WTC11 (cell line): ENCODE measurements around the gene LSM4. TPM values are rescaled to one million over a fixed set of nuclear protein-coding genes. Genes with fewer than 3 reads are reported as not detected.

Source experiments
- ATAC-seq: fragments of 200-7000 bp; cut with Tn5 transposase; 2 replicates; pipeline ENCODE4 v1.10.0; 2021; ENCODE audit warnings: mild to moderate bottlenecking, moderate library complexity
- CTCF ChIA-PET: fragments of 300-600 bp; sonication (Branson Sonifier 250); formaldehyde crosslinking; loops from one replicate; lab custom pipeline; 2021; ENCODE audit warnings: antibody characterized with exemption; lab: Charles Lee
- POLR2A ChIA-PET: fragments of 350-600 bp; sonication (Branson Sonifier 250); formaldehyde crosslinking; loops from one replicate; lab custom pipeline; 2021; ENCODE audit warnings: antibody characterized with exemption; lab: Charles Lee
- DNase-seq: peaks from one replicate; pipeline ENCODE4 v3.0.0; 2021; ENCODE audit warnings: low spot score
- H3K27ac Mint-ChIP-seq: 2 replicates; pipeline ENCODE4 v1.8.0; 2021; ENCODE audit warnings: mixed read lengths
- H3K27me3 Mint-ChIP-seq: 2 replicates; pipeline ENCODE4 v1.8.0; 2021; ENCODE audit warnings: low read depth, mild to moderate bottlenecking, moderate library complexity, mixed read lengths
- H3K36me3 Mint-ChIP-seq: 2 replicates; pipeline ENCODE4 v1.8.0; 2021; ENCODE audit warnings: mixed read lengths
- H3K4me1 Mint-ChIP-seq: 2 replicates; pipeline ENCODE4 v1.8.0; 2022; ENCODE audit warnings: mixed read lengths
- H3K4me3 Mint-ChIP-seq: 2 replicates; pipeline ENCODE4 v1.8.0; 2021; ENCODE audit warnings: mild to moderate bottlenecking, moderate library complexity, mixed read lengths
- H3K9me3 Mint-ChIP-seq: 2 replicates; pipeline ENCODE4 v1.8.0; 2021; ENCODE audit warnings: mixed read lengths
- CREM ChIP-seq: sonication (generic); formaldehyde crosslinking; IDR thresholded peaks from 2 replicates; pipeline ENCODE4 v1.8.1; 2022; ENCODE audit warnings: mild to moderate bottlenecking, missing genetic modification reagents, moderate library complexity
- EMX1 ChIP-seq: fragments of 250-450 bp; sonication (Bioruptor Pico); IDR thresholded peaks from 2 replicates; pipeline ENCODE4 v1.8.0; 2021; ENCODE audit warnings: mild to moderate bottlenecking
- JUN ChIP-seq: sonication (generic); formaldehyde crosslinking; IDR thresholded peaks from 2 replicates; pipeline ENCODE4 v1.8.0; 2023; ENCODE audit warnings: mild to moderate bottlenecking, missing genetic modification reagents
- NR3C1 ChIP-seq: sonication (generic); formaldehyde crosslinking; conservative IDR thresholded peaks from 2 replicates; pipeline ENCODE4 v1.8.1; 2023; ENCODE audit warnings: low read depth, mild to moderate bottlenecking, missing genetic modification reagents
- OVOL2 ChIP-seq: fragments of 250-450 bp; sonication (Bioruptor Pico); IDR thresholded peaks from 2 replicates; pipeline ENCODE4 v1.9.0; 2021; ENCODE audit warnings: mild to moderate bottlenecking, borderline replicate concordance
- RORB ChIP-seq: fragments of 250-450 bp; sonication (Bioruptor Pico); IDR thresholded peaks from 2 replicates; pipeline ENCODE4 v1.9.0; 2021; ENCODE audit warnings: mild to moderate bottlenecking
- SP1 ChIP-seq: sonication (generic); formaldehyde crosslinking; conservative IDR thresholded peaks from 2 replicates; pipeline ENCODE4 v1.8.1; 2022; ENCODE audit warnings: missing genetic modification reagents
- TCF7 ChIP-seq: sonication (generic); formaldehyde crosslinking; IDR thresholded peaks from 2 replicates; pipeline ENCODE4 v1.8.0; 2022; ENCODE audit warnings: mild to moderate bottlenecking, low read depth, missing genetic modification reagents, moderate library complexity
- ZBTB21 ChIP-seq: sonication (generic); formaldehyde crosslinking; IDR thresholded peaks from 2 replicates; pipeline ENCODE4 v1.8.1; 2023; ENCODE audit warnings: mild to moderate bottlenecking, missing genetic modification reagents, borderline replicate concordance
- ZNF263 ChIP-seq: sonication (generic); formaldehyde crosslinking; IDR thresholded peaks from 2 replicates; pipeline ENCODE4 v1.8.1; 2022; ENCODE audit warnings: low read depth, mild to moderate bottlenecking, moderate library complexity, missing genetic modification reagents
- ZNF396 ChIP-seq: fragments of 250-450 bp; sonication (Bioruptor Pico); IDR thresholded peaks from 2 replicates; pipeline ENCODE4 v1.8.0; 2021; ENCODE audit warnings: mild to moderate bottlenecking, moderate library complexity, borderline replicate concordance
- ZNF416 ChIP-seq: fragments of 250-450 bp; sonication (Bioruptor Pico); IDR thresholded peaks from 2 replicates; pipeline ENCODE4 v1.9.0; 2021; ENCODE audit warnings: mild to moderate bottlenecking, inconsistent platforms
- ZNF423 ChIP-seq: fragments of 250-450 bp; sonication (Bioruptor Pico); IDR thresholded peaks from 2 replicates; pipeline ENCODE4 v2.1.2; 2022; ENCODE audit warnings: mild to moderate bottlenecking, moderate library complexity
- total RNA-seq: library from RNA; stranded (reverse); gene quantifications from 3 replicates; pipeline ENCODE4 v1.2.3, GENCODE V29; 2021
- TF ChIP-seq, protein P1 (sequence below): sonication (generic); formaldehyde crosslinking; IDR thresholded peaks from 2 replicates; pipeline ENCODE4 v1.8.0; 2022; ENCODE audit warnings: missing genetic modification reagents
- TF ChIP-seq, protein P2 (sequence below): sonication (generic); formaldehyde crosslinking; IDR thresholded peaks from 2 replicates; pipeline ENCODE4 v1.8.1; 2022; ENCODE audit warnings: low read depth, missing genetic modification reagents, borderline replicate concordance
- TF ChIP-seq, protein P3 (sequence below): sonication (generic); formaldehyde crosslinking; IDR thresholded peaks from 2 replicates; pipeline ENCODE4 v1.8.1; 2022; ENCODE audit warnings: mild to moderate bottlenecking, moderate library complexity, missing genetic modification reagents
- TF ChIP-seq, protein P4 (sequence below): sonication (generic); formaldehyde crosslinking; IDR thresholded peaks from 2 replicates; pipeline ENCODE4 v1.8.0; 2022; ENCODE audit warnings: mild to moderate bottlenecking, missing genetic modification reagents

The LSM4 gene
- total RNA-seq, 1 experiment from 2014 or later: 373 TPM

DNA sequence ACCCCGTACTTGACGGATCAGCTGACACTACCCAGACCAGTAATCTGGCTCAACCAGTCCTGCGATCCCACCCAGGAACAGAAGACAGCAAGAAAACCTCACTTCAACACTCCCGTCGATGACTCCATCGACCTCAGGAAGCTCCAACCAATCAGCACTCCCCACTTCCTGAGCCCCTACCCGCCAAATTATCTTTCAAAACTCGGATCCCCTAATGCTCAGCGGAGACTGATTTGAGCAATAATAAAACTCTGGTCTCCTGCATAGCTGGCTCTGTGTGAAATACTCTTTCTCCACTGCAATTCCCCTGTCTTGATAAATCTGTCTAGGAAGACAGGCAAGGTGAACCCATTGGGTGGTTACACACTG lies 1.2 kb downstream of the LSM4 start (continued):
- TF ChIP-seq EMX1 (CRISPR knock-in tag) (no peak), SP1 (CRISPR knock-in tag) (no peak)
- TF ChIP-seq, protein P1, sequence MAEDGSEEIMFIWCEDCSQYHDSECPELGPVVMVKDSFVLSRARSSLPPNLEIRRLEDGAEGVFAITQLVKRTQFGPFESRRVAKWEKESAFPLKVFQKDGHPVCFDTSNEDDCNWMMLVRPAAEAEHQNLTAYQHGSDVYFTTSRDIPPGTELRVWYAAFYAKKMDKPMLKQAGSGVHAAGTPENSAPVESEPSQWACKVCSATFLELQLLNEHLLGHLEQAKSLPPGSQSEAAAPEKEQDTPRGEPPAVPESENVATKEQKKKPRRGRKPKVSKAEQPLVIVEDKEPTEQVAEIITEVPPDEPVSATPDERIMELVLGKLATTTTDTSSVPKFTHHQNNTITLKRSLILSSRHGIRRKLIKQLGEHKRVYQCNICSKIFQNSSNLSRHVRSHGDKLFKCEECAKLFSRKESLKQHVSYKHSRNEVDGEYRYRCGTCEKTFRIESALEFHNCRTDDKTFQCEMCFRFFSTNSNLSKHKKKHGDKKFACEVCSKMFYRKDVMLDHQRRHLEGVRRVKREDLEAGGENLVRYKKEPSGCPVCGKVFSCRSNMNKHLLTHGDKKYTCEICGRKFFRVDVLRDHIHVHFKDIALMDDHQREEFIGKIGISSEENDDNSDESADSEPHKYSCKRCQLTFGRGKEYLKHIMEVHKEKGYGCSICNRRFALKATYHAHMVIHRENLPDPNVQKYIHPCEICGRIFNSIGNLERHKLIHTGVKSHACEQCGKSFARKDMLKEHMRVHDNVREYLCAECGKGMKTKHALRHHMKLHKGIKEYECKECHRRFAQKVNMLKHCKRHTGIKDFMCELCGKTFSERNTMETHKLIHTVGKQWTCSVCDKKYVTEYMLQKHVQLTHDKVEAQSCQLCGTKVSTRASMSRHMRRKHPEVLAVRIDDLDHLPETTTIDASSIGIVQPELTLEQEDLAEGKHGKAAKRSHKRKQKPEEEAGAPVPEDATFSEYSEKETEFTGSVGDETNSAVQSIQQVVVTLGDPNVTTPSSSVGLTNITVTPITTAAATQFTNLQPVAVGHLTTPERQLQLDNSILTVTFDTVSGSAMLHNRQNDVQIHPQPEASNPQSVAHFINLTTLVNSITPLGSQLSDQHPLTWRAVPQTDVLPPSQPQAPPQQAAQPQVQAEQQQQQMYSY (CRISPR knock-in tag): no peak

DNA sequence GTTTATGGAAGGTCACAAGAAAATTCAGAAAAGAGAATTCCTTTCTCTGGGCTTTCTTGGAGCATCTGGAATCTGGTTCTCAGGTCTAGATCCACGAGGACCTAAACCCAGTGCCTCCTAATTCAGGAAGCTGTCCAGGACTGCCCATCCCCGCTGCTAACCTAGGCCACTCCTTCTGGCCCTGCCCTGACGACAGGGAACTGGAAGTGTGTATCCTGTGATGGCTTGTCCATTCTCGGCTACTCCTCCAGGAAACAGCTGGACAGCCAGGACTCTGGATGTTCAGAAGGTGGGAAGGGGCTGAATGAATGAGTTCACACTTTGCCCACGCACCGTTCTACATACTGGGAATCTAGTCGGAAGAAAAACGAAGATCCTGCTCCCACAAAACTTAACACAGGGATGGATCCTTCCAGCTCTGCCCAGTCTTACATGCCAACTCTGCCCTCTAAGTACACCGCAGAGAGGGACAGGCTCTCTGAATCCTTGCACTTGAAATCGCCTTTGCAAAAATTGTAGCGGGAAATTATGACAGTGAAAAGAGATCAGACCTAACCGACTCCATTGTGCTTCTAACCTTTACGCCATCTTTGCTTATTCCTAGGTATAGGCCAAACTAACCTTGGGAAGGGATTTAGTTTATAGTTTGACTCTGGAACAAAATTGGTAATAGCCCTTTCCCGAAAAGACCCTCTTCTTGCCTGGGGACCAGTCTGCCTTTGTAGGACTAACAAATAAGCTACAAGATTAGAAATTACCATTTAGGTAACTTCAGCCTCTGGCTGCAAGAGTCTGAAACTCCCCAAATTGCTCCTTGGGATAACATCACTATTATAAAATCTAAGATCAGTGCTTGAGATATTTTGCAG lies 1.8 kb downstream of the LSM4 start:
- H3K4me3 Mint-ChIP-seq: peak overlapping the region; percentile 86
- H3K27me3 Mint-ChIP-seq: no peaks in the 10 kb centered on the region; the same call in 1 of the 2 replicates
- CTCF ChIA-PET: interaction anchor here (1.2 to 12.7 kb wide), 8 partner anchors 14 to 81 kb away, joined by 4 to 240 read pairs (median 8); partner anchors contain the start of gene JUND
- POLR2A ChIA-PET: interaction anchor here (2.2 kb wide), 3 partner anchors 17 to 41 kb away, joined by 13 to 74 read pairs (median 17); partner anchors contain the start of gene JUND
- peaks cover 42% of the 10 kb centered on the region for H3K4me1 Mint-ChIP-seq
- TF ChIP-seq ZBTB21: no peak
- TF ChIP-seq, protein P2, sequence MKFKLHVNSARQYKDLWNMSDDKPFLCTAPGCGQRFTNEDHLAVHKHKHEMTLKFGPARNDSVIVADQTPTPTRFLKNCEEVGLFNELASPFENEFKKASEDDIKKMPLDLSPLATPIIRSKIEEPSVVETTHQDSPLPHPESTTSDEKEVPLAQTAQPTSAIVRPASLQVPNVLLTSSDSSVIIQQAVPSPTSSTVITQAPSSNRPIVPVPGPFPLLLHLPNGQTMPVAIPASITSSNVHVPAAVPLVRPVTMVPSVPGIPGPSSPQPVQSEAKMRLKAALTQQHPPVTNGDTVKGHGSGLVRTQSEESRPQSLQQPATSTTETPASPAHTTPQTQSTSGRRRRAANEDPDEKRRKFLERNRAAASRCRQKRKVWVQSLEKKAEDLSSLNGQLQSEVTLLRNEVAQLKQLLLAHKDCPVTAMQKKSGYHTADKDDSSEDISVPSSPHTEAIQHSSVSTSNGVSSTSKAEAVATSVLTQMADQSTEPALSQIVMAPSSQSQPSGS (CRISPR knock-in tag): no peak
- TF ChIP-seq JUN (CRISPR knock-in tag): no peak
- TF ChIP-seq ZNF396 (CRISPR knock-in tag): no peak
- no peak for TF ChIP-seq OVOL2 (CRISPR knock-in tag)
- TF ChIP-seq ZNF416 (CRISPR knock-in tag): no peak
- TF ChIP-seq ZNF423 (CRISPR knock-in tag): no peak
- no peak for TF ChIP-seq NR3C1
- no peak for TF ChIP-seq RORB
- TF ChIP-seq EMX1 (CRISPR knock-in tag): no peak
- TF ChIP-seq, protein P3, sequence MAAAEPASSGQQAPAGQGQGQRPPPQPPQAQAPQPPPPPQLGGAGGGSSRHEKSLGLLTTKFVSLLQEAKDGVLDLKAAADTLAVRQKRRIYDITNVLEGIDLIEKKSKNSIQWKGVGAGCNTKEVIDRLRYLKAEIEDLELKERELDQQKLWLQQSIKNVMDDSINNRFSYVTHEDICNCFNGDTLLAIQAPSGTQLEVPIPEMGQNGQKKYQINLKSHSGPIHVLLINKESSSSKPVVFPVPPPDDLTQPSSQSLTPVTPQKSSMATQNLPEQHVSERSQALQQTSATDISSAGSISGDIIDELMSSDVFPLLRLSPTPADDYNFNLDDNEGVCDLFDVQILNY: no peak
- TF ChIP-seq ZNF263 (CRISPR knock-in tag): no peak
- TF ChIP-seq CREM (CRISPR knock-in tag): no peak
- TF ChIP-seq, protein P4, sequence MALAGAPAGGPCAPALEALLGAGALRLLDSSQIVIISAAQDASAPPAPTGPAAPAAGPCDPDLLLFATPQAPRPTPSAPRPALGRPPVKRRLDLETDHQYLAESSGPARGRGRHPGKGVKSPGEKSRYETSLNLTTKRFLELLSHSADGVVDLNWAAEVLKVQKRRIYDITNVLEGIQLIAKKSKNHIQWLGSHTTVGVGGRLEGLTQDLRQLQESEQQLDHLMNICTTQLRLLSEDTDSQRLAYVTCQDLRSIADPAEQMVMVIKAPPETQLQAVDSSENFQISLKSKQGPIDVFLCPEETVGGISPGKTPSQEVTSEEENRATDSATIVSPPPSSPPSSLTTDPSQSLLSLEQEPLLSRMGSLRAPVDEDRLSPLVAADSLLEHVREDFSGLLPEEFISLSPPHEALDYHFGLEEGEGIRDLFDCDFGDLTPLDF: no peak
- no peak for TF ChIP-seq TCF7 (CRISPR knock-in tag)
- peak overlapping the region; percentile 92 for H3K27ac Mint-ChIP-seq
- peaks cover 21% of the 10 kb centered on the region for H3K36me3 Mint-ChIP-seq
- DNase-seq: no peak
- H3K9me3 Mint-ChIP-seq: no peaks in the 10 kb centered on the region
- no peak for ATAC-seq
